K562 (cell line): ENCODE results near the gene GARIN5B. TPM values are rescaled to one million over a fixed set of nuclear protein-coding genes. Genes with fewer than 3 reads are reported as not detected.
A peak's percentile ranks its signal among the peaks of the same experiment; 100 is the strongest.

Experiments
- CBX8 ChIP-seq: fragments of 200-600 bp; sonication (generic); IDR thresholded peaks from 2 replicates; pipeline ENCODE4 v1.6.1; 2012; ENCODE audit warnings: borderline replicate concordance, mixed run types, low read depth, mild to moderate bottlenecking, moderate library complexity, mixed read lengths, low read length, control low read depth, inconsistent platforms; ENCODE audit not compliant: poor library complexity, severe bottlenecking; ENCODE audit errors: extremely low read depth
- CREM ChIP-seq: IDR thresholded peaks from 2 replicates; pipeline ENCODE4 v1.6.1; 2014; ENCODE audit warnings: antibody characterized with exemption, low read depth
- MGA ChIP-seq: fragments of 450-650 bp; IDR thresholded peaks from 2 replicates; pipeline ENCODE4 v1.6.1; 2016; ENCODE audit warnings: mild to moderate bottlenecking, moderate library complexity
- NR0B1 ChIP-seq: fragments of 450-650 bp; IDR thresholded peaks from one replicate; pipeline ENCODE4 v1.6.1; 2018; ENCODE audit warnings: mild to moderate bottlenecking, moderate library complexity; ENCODE audit not compliant: partially characterized antibody
- RBBP5 ChIP-seq: fragments of 200-600 bp; sonication (generic); IDR thresholded peaks from 2 replicates; pipeline ENCODE4 v1.6.1; 2012; ENCODE audit warnings: borderline replicate concordance, mild to moderate bottlenecking, low read length, control low read depth, inconsistent platforms; ENCODE audit not compliant: insufficient read depth, poor library complexity, severe bottlenecking
- SIN3A ChIP-seq, 2 experiments: fragments of 150-350 bp in 1 of 2; IDR thresholded peaks; 2 replicates each; pipeline ENCODE4 v1.6.1; 2011 to 2016; ENCODE audit warnings: borderline replicate concordance in 2 of 2, low read depth in 2 of 2, low read length in 2 of 2, mild to moderate bottlenecking in 2 of 2, moderate library complexity in 2 of 2; ENCODE audit not compliant: control insufficient read depth in 1 of 2
- STAT5A ChIP-seq: IDR thresholded peaks from 2 replicates; pipeline ENCODE4 v1.6.1; 2012; ENCODE audit warnings: low read length, inconsistent platforms, borderline replicate concordance
- ZBTB2 ChIP-seq: fragments of 450-650 bp; IDR thresholded peaks from 2 replicates; pipeline ENCODE4 v1.6.1; 2016; ENCODE audit warnings: antibody characterized with exemption
- ZFX ChIP-seq: sonication (generic); formaldehyde crosslinking; IDR thresholded peaks from 2 replicates; pipeline ENCODE4 v1.8.0; 2022; ENCODE audit warnings: mild to moderate bottlenecking, missing genetic modification reagents, moderate library complexity
- ZNF24 ChIP-seq: fragments of 450-650 bp; IDR thresholded peaks from 2 replicates; pipeline ENCODE4 v1.6.1; 2016
- polyA plus RNA-seq, 8 experiments: library from polyadenylated mRNA; depleted of rRNA in 4 of 8; stranded (reverse) in 5 of 8; unstranded in 3 of 8; fragments of >200 nt; fragmentation: Nextera tagmentation in 2 of 8; fragmentation: Illumina TruSeq in 1 of 8; extraction: Ambion mirVana in 2 of 8; extraction: Trizol in 1 of 8; gene quantifications; 2 replicates each; pipeline versions ENCODE4 v1.2.1 to v1.2.3, GENCODE V29; 2011 to 2014; ENCODE audit warnings: inconsistent platforms in 1 of 8, missing spikeins in 1 of 8
- total RNA-seq, 7 experiments: library from RNA; depleted of rRNA in 6 of 7; stranded (reverse); fragments of >200 nt in 6 of 7; fragmentation: Illumina TruSeq in 2 of 7; extraction: Trizol in 2 of 7; gene quantifications; 2 replicates each; pipeline versions ENCODE4 v1.2.1 to v1.2.3, GENCODE V29; 2011 to 2021; ENCODE audit warnings: low replicate concordance in 1 of 7

Gene GARIN5B
- total and polyA plus RNA-seq, 9 of the 15 experiments (the other 6 are each of a cell fraction or from before 2014, with no cell fraction given), result not detected

GRCh38 chr19:55384131-55384919, 21.3 kb upstream of the GARIN5B start, which contains the start of gene TMEM238 (continued):
- TF ChIP-seq MGA (no peak), ZNF24 (no peak), CREM (0 out of 2 replicates have a peak, but pooled peaks have one; percentile 3), ZFX (CRISPR knock-in tag) (peak; percentile 71), CBX8 (no peak), SIN3A (IDR thresholded peaks at IDR 0.05; ENCODE audit: borderline replicate concordance in 2 of 2, control insufficient read depth in 1 of 2, low read depth in 2 of 2, low read length in 2 of 2) (peak in 1 of 2 experiments; percentile 5; a peak in 1 of 4 replicates), NR0B1 (no peak), STAT5A (no peak), RBBP5 (peak; percentile 58), ZBTB2 (no peak)
